ENCODE data around the gene RNF7.
A peak's percentile ranks its signal among the peaks of the same experiment; 100 is the strongest.

Gene RNF7

GRCh38 chr3:141735176-141735575 lies 2.9 kb upstream of the RNF7 start:
- H3K27me3 ChIP-seq (ENCODE audit: insufficient read depth, poor library complexity, severe bottlenecking): no peaks in the 10 kb centered on the region
- H3K4me3 ChIP-seq (replicated peaks; ENCODE audit: insufficient read depth, low read length): no peak overlapping the region
- DNase-seq (ENCODE audit: low read depth in 1 of 2, low spot score in 1 of 2): no peak
- TF ChIP-seq POLR2AphosphoS5 (IDR thresholded peaks at IDR 0.05; ENCODE audit: low read depth) (no peak), GABPA (IDR thresholded peaks at IDR 0.05; ENCODE audit: low read depth) (no peak), SPI1 (IDR thresholded peaks at IDR 0.05; ENCODE audit: borderline replicate concordance, low read depth) (no peak)
- TF ChIP-seq, protein P1, sequence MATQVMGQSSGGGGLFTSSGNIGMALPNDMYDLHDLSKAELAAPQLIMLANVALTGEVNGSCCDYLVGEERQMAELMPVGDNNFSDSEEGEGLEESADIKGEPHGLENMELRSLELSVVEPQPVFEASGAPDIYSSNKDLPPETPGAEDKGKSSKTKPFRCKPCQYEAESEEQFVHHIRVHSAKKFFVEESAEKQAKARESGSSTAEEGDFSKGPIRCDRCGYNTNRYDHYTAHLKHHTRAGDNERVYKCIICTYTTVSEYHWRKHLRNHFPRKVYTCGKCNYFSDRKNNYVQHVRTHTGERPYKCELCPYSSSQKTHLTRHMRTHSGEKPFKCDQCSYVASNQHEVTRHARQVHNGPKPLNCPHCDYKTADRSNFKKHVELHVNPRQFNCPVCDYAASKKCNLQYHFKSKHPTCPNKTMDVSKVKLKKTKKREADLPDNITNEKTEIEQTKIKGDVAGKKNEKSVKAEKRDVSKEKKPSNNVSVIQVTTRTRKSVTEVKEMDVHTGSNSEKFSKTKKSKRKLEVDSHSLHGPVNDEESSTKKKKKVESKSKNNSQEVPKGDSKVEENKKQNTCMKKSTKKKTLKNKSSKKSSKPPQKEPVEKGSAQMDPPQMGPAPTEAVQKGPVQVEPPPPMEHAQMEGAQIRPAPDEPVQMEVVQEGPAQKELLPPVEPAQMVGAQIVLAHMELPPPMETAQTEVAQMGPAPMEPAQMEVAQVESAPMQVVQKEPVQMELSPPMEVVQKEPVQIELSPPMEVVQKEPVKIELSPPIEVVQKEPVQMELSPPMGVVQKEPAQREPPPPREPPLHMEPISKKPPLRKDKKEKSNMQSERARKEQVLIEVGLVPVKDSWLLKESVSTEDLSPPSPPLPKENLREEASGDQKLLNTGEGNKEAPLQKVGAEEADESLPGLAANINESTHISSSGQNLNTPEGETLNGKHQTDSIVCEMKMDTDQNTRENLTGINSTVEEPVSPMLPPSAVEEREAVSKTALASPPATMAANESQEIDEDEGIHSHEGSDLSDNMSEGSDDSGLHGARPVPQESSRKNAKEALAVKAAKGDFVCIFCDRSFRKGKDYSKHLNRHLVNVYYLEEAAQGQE (IDR thresholded peaks at IDR 0.05; ENCODE audit: insufficient replicate concordance, low read depth): no peak
- no peak overlapping the region for H3K27ac ChIP-seq (replicated peaks)

- no peaks in the 10 kb centered on the region for H3K27me3 ChIP-seq (ENCODE audit: insufficient read depth, poor library complexity, severe bottlenecking)
- DNase-seq (ENCODE audit: low read depth in 1 of 2, low spot score in 1 of 2): no peak
- no peak overlapping the region for H3K27ac ChIP-seq (replicated peaks)
- H3K4me3 ChIP-seq (replicated peaks; ENCODE audit: insufficient read depth, low read length): no peak overlapping the region
- TF ChIP-seq CTCF (IDR thresholded peaks at IDR 0.05; ENCODE audit: insufficient read depth, low read length) (no peak), SPI1 (IDR thresholded peaks at IDR 0.05; ENCODE audit: borderline replicate concordance, low read depth) (no peak), POLR2AphosphoS5 (IDR thresholded peaks at IDR 0.05; ENCODE audit: low read depth) (no peak), GABPA (IDR thresholded peaks at IDR 0.05; ENCODE audit: low read depth) (no peak)
- TF ChIP-seq, protein P1 (IDR thresholded peaks at IDR 0.05; ENCODE audit: insufficient replicate concordance, low read depth): no peak
Observed at GRCh38 chr3:141735770-141736465, 2.2 kb upstream of the RNF7 start.

- TF ChIP-seq, protein P1 (IDR thresholded peaks at IDR 0.05; ENCODE audit: insufficient replicate concordance, low read depth): no peak
- TF ChIP-seq GABPA (IDR thresholded peaks at IDR 0.05; ENCODE audit: low read depth) (no peak), CTCF (IDR thresholded peaks at IDR 0.05; ENCODE audit: insufficient read depth, low read length) (no peak), SPI1 (IDR thresholded peaks at IDR 0.05; ENCODE audit: borderline replicate concordance, low read depth) (no peak), POLR2AphosphoS5 (IDR thresholded peaks at IDR 0.05; ENCODE audit: low read depth) (no peak; the same call in 1 of the 2 replicates)
- H3K4me3 ChIP-seq (replicated peaks; ENCODE audit: insufficient read depth, low read length): 0 out of 2 replicates have a peak overlapping the region, but pooled peaks have one; percentile 3
- DNase-seq (ENCODE audit: low read depth in 1 of 2, low spot score in 1 of 2): peak; percentile 48 to 81
Observed at GRCh38 chr3:141737093-141737492, 1.0 kb upstream of the RNF7 start.

More at GRCh38 chr3:141737093-141737492, 1.0 kb upstream of the RNF7 start:
- H3K27me3 ChIP-seq (ENCODE audit: insufficient read depth, poor library complexity, severe bottlenecking): no peaks in the 10 kb centered on the region
- peak overlapping the region; percentile 2; the same call in 1 of the 2 replicates for H3K27ac ChIP-seq (replicated peaks)

All from HL-60 (cell line).